HG03354 (cell line): ENCODE measurements around the gene BZW2.
"Not testable (repeated sequence)": the region's sequence is repeated elsewhere in the genome, so short reads cannot be mapped to it uniquely, and the experiment has no call there.

Experiments used
- ATAC-seq: cut with Tn5 transposase; IDR thresholded peaks from one replicate; pipeline ENCODE4 v1.9.1; 2021; ENCODE audit warnings: mild to moderate bottlenecking; ENCODE audit not compliant: unreplicated experiment, poor library complexity, severe bottlenecking

The BZW2 gene

DNA sequence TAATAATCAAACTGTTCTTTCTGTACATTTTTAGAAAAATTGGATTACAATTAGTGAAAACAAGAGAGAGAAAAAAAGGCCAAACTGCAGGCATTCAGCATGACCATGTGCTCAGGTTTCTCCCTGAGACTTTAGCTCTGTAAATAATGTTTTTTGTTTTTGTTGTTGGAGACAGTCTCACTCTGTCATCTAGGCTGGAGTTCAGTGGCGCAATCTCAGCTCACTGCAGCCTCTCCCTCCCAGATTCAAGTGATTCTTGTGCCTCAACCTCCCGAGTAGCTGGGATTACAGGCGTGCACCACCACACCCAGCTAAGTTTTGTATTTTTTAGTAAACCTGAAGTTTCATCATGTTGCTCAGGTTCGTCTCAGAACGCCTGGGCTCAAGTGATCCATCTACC lies 23.0 kb downstream of the BZW2 start:
- ATAC-seq, result no peak

DNA sequence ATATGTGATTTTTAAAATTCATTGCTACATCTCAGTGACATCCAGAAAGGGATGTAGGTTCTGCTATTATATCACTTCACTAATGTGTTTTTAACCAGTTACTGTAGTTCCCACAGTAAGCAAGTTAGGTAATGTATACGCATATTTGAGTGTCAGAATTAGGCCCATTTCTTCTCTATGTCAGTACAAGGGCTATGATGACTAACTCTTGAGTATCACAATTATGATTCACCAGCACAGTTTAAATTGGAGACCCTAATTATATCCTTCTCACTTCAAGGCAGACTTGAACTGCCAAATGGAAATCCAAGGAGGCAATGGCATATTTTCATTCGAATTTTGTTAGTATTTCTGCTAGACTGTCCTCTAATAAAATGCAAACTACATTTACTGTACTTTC lies 23.6 kb downstream of the BZW2 start:
- no peak for ATAC-seq

DNA sequence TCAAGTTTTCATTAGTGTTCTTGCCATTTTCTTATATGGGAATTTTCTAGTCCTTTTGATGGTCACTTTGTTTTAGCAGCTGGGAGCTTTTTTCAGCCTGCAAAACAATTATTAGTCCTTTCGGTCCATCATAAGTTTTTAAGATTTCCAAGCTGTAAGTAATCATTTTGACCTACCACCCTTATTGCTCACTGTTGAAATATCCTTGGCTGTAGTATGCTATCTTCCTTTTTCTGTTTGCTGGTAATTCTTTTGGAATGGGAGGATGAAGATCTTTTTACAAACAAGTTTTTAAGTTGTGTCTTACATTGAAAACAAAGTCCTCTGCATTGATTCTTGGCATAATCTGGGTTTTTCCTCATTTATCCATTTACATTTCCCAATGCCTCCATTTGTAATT lies 24.0 kb downstream of the BZW2 start:
- no peak for ATAC-seq

DNA sequence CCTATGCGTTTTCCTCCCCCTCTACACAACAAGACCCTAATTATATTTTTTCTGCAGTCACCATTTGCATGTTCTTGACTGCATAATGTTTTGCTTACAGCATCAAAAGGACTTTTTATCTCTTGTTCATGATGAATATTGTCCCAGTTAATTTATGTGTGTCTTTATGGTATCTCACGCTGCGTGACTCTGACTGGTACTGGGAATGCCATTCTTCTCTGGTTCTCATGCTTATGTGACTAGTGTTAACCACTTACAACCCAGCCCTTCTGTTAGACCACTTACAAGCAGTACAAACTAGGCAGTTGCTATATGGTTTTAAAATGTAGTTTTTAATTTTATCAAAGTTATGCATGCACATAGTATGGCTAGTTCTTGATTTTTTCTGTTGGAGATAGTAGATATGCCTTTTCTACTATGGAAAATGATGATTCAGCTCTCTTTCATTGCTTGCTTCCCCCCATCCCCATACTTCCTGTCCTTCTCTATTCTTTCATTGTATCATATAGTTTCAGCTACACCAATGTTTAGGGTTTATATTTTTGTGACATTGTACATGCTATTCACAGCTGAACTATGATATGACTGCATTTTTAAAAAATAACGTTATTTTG lies 24.9 kb downstream of the BZW2 start:
- ATAC-seq, result no peak

DNA sequence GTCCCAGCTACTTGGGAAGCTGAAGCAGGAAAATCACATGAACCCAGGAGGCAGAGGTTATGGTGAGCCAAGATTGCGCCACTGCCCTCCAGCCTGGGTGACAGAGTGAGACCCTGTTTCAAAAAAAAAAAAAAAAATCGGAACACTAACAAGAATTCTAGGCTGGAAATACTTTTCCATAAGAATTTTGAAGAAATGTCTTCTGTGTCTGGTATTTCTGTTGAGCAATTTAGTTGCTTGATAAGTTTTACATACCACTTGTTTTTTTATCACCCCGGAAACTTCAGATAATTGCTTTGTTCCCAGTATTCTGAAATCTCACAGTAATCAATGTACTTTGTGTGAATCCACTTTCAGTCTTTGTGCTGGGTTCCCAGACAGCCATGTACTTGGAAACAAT lies 25.8 kb downstream of the BZW2 start:
- ATAC-seq, result no peak

DNA sequence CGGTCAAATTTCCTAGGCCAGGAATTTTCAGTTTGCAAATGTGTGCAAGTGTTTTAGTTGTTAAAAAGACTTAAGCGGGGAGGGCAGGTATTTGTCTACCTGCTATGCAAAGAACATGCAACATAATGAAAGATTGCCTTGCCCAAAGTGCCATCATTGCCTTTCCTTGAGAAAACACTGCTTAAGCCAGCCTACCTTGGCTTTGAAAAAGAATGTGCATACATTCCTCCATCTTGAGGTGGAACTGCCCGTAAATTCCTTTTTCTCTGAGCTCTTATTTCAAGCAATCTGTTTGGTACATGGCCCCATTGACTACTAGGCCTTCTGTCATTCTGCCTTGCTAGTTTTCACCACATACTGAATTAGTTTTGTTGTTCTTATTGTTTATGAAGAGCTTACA lies 29.3 kb downstream of the BZW2 start:
- ATAC-seq, result no peak

DNA sequence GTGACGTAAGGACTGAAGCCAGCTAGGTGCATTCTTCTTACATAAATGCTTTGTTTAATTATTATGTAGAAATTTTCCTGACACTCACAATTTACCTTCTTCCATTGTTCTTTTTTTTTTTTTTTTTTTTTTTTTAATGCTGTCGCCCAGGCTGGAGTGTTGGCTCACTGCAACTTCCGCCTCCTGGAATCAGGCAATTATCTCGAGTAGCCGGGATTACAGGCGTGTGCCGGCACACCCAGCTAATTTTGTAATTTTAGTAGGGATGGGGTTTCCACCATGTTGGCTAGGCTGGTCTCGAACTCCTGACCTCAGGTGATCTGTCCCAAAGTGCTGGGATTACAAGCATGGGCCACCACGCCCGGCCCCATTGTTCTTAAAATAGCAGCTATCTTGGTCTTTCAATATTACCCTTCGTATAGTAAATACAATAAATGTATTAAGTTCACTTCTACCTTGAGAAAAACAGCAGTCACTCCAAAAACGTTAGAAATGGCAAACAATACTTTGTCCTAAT lies 32.1 kb downstream of the BZW2 start:
- no peak for ATAC-seq

DNA sequence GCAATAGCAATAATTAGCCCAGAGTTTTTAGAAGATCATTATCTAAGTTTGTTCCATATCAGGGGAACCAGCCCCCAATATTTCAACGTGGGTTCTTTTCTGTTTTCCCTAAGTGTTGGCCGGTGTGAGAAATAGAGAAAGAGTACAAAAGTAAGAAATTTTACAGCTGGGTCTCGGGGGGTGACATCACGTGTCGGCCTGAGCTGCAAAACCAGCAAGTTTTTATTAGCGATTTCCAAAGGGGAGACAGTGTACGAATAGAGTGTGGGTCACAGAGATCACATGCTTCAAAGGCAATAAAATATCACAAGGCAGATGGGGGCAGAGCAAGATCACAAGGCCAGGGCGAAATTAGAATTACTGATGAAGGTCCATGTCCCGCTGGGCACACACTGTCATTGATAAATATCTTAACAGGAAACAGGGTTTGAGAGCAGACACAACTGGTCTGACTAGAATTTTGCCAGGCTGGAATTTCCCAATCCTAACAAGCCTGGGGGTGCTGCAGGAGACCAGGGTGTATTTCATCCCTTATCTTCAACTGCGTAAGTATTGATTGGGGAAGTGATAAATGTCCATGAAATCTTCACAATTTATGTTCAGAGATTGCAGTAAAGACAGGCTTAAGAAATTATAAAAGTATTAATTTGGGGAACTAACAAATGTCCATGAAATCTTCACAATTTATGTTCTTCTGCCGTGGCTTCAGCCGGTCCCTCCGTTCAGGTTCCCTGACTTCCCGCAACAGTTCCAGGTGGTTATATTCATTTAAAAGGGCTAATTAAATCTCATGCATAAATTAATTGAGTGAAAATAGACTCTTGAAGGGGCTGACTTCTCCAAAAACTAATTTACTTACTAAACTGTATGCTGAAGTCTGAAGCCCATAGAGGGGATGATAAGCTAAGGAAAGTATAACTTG lies 32.9 kb downstream of the BZW2 start:
- ATAC-seq, result not testable (repeated sequence)

DNA sequence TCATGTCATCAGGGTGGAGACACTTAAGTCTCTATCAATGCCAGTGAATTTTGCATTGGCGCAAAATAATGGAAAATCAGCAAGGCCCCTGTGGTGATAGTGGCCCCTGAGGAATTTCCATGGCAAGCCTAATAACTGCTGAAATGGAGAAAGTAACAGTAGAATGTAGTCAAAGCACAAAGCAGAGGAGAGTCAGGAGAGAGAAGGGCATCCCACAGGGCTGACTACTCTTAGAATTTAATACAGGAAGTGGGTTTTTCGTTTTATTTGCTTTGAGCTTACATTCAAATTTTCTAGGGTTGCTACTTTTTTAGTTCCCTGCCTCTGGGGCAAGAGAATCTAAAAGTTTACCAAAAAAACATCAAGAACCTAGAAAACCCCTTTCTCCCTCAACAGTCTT lies 39.0 kb downstream of the BZW2 start:
- ATAC-seq, result no peak

DNA sequence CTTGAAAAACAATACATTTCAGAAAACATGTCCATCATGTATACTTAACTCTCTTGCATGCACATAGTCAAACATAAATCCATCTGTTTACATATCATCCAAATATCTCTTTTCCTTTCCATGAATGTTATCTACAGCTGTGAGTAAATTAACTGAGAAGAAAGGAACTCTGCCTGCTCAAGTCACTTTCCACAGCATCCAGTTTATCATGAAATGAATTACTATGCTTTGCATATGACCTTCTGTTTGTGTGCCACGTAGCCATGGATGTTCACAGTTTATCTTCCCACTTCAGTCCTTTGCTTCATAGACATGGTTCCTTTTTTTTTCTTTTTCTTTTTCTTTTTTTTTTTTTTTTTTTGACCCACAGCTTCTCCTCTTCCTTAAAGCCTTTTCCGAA lies 39.6 kb downstream of the BZW2 start:
- no peak for ATAC-seq

DNA sequence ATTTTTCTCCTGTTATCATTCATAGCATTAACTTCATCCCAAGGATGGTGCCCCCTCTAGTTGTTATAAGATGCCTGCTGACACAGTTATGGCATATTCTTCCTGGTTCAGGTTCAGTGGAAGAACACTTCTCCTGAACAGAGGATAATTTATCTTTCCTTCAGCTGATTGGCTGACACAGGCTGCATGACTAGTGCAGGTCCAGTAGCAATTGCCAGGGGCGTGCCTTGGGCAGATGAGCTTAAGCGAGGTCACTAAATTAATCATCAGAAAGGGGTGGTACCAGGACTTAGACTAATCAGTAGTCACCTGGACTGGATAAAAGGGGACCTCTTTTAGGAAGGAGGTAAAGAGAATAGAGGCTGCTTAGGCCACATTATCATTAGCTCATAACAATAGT lies 42.3 kb downstream of the BZW2 start:
- no peak for ATAC-seq

DNA sequence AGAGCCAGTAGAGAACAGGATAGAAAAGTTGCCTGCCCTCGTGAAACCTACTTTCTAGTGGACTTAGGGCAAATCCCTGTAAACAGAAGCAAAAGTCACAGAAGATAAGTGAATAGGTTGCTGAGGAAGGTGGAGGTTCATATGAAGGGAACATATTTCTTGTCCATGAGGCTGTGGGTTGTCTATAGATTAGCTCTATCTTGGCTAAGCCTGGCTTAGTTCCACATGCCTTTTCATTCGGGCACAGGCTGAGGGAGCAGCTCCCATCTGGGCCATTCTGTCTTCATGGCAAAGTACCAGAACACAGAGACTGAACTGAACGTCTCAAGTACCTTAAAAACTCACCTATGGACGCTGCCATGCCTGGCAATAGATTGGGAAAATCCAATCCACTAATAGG lies 45.3 kb downstream of the BZW2 start:
- no peak for ATAC-seq

DNA sequence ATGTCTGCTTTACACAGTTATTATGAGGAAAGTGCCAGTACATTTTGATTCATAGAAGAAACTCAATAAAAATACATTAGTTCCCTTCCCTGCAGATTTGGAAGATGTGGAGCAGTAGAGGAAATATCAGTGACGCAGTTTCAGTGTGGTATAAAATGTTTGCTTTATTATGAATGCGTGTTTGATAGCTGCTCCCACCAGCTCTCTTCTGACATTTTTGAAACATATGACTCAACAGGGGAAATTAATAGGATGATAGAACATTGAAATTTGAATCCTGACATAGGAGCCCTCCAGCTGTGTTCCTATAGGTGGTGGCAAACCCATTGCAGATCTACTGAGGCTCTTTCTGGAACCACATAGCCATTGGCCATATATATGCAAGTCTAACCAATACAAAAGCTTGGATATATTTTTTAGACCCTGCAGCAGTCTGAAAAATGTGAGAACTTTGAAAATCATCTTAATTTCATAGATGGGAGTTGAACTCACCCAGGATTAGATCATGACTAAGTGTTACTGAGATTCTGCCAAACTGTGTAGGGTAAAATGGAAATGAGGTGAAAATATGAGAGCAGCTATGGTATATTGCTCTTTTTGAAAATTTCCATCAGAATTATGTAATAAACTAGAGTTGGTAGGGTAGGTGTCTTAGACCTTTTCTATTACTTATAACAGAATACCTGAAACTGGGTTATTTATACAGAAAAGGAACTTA lies 47.8 kb downstream of the BZW2 start:
- no peak for ATAC-seq

DNA sequence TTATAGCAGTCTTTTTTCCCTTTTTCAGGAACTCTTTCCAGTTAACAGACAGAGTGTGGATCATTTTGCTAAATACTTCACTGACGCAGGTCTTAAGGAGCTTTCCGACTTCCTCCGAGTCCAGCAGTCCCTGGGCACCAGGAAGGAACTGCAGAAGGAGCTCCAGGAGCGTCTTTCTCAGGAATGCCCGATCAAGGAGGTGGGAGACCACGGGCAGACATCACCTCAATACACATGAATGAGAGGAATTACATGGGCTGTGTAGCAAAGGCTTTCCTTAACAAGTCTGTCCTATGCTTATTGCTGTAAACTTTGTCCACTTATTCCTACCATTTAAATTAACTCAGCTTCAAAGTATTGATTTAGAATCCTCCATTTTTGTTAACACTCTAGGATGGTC lies 48.8 kb downstream of the BZW2 start:
- ATAC-seq, result no peak

DNA sequence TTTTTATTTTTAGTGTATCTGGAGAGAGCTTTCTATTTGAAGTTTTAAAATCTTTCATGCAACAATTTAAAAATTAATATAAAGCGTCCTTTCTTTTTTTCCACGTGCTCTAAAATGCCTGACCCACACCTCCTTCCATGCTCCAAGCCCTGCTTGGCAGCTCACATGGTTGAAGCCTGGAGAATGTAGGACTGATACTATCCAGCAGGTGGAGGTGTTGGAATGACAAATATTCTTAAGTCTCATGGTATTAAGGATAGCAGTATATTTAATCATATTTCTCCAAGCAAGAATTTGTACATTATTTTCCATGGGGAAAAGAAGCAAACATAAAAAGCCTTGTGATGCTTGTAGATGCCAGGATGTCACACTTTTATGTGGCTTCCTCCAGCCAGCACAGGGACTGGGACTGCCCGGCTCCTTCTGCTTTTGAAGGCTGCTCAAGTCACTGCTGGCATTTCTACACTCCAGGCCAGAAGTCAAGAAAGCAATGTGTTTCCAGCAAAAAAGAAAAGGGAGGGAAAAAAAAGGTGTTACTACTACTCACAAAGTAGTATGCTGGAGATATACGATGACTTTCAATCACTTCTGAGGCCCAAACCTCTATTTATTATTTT lies 49.7 kb downstream of the BZW2 start:
- ATAC-seq, result no peak

DNA sequence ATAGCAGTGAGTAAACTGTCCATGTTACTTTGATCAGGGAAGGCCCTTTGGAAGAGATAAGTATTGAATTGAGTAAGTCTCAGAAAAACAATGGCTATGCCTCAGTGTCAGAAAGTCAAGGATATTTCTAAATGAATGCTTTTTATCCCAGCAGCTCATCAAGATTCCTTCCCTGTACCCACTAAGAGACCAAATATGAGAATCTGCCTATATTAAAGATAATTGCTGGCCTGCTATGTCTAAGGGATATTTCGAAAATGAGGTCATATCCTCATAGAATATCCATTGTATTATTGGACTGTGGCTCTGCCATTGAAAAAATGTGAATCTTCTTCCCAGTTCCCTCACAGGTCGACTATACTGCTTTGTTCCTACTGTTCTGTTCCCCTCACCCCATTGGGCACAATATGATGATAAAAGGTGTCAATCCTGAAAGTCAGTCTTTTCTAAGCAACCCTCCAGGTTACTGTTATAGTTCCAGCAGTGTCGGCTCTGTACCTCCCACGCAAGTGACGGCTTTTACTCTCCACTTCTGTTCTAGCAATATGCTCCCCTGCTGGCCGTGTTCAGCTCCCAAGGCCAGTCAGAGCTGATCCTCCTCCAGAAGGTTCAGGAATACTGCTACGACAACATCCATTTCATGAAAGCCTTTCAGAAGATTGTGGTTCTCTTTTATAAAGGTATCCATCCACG lies 51.7 kb downstream of the BZW2 start:
- ATAC-seq, result no peak

DNA sequence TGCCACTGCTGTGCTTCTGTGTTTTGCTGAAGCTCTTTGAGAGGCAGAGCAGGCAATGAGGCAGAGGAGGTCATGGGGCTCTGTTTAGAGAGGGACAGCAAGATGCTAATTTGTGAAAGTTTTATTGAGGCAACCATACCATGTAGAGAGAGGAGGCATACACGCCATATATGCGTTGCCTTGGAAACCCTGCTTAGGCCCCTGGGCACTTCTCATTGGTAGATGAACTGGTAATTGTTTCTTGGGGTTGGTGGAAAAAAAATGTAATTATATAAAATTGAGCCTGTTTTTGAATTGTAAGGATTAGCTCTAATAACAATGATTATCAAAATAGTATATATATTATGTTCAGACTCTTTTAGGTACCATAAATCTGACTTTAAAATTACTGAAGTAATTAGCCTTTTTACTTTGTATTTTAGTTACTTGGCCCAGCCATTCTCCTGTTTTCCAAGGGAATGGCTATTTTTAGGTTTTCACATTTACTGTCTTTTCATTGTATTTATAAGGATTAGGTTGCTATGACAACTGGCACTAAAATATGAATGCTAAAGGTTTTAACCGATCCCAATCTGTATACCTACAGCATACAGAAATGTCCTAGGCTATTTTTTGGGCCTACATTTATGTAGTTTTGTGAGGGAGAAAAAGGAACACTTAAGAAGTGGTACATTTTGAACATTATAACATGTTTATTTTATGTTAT lies 52.4 kb downstream of the BZW2 start:
- no peak for ATAC-seq

DNA sequence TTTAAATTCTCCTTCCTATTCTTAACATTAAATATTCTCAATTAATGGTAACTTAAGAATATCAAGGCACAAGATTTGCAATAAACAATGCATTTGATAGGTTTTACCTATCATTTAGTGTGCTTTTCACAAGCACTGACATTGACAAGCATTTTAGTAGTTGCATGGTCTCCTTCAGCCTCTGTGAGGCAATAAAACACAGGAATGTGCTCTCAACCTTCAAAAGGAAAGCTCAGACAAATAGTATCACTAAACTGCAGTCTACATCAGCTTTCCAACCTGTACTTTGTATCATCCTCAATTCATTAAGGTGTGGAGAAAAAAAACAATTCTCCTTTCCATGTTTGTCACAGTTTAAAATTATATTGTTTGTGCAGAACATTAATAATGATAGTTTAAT lies 56.5 kb downstream of the BZW2 start:
- no peak for ATAC-seq

DNA sequence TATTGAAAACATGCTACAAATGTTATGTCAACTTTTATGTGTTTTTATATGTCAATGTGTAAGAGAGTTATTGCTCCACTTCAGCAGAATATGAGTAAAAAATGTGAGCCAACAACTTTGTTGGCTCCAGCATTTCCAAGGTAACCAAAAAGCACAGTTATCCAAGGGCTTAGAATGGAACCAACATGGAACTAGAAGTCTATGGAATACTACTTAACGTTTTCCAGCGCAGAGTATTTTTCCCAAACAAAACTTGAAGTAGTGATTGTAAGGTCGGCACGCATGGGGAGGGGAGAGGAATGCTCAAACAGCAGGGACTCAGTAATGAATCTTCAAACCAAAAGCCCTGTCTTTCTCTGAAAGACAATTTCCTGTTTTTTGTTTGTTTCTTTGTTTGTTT lies 62.5 kb downstream of the BZW2 start:
- ATAC-seq, result no peak
